ENCODE results near the gene HABP2.
A peak's percentile ranks its signal among the peaks of the same experiment; 100 is the strongest.

HABP2 gene

DNA sequence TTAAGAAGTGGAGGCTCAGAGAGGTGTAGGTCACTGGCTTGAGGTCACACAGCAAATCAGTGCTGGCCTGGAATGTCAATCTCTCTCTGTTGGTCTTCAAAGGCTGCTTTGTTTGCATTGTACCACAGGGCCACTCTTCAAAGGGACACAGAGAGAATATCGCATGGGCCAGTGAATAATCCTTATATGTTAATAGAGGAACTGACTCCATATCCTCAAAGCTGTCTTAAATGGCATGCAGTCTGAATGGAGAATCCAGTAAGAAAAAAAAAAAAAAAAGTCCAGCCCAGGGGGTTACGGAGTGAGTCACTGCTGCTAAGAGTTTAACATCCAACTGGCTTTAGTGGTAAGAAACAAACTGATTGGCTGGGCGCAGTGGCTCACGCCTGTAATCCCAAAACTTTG is 56.9 kb downstream of the HABP2 start:
- DNase-seq: peak; percentile 9

DNA sequence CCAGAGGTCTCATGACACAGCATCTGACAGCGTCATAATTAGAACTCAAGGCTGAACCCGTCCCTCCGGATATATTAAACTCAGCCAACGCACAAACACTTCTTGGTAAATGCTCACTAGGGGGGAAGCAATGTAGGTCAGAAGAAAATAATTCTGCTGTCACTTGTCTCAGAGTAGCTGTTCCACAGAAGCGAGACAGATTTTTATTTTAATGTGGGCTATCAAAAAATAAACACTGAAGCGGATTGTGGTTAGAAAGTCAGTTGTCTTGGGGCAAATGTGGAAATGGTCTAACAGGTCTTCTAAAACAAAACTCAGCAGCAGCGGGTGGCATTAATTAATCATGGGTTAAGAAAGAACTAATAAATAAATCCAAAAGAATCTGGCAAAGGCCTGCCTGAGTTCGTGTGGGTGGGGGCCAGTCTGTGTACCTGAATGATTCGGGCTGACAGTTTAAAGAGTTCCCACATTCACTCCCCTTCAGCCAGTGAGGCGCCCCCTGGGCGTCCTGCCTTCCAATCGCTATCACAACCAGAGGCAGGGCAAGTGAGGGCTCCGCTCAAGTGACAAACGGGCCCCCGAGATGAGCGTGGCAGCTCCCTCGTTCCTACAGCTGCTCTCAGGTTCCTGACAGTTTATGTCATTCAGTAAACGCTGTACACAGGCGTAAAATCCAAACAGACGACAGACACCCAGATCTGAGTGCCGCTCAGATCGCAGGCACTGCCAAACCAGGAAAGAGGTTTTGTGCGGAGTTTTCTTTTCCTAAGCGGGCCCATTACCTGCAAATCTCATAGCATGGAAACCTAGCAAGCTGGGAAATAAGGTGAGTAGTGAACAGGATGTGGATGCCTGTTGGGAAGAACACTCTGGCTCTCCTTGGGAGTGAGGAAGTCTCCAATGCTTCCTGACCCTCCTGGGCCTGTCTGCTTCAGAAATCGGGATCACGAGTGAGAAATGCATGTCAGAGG is 58.1 kb downstream of the HABP2 start:
- no peak for DNase-seq

DNA sequence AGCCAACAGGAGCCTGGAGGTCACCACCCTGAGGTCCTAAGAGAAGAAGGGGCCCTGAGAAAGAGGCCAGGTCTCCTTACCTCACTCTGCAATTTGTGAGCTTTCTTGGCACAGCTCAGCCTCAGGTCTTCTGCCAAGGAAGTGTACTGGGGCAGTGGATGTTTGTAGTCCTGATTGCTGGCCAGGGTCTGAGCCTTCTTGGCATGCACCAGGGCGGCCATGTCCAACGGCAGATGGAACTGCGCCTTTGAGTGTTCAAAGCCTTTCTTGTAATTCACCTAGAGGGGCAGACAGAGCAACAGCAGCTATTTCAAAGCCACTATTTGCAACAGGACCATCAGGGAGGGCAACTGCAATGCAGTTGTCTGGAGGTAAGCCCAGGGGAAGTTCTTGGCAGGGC is 59.3 kb downstream of the HABP2 start:
- DNase-seq: no peak

- DNase-seq: no peak
Measured at GRCh38 chr10:113613427-113613826, 60.6 kb downstream of the HABP2 start.

DNA sequence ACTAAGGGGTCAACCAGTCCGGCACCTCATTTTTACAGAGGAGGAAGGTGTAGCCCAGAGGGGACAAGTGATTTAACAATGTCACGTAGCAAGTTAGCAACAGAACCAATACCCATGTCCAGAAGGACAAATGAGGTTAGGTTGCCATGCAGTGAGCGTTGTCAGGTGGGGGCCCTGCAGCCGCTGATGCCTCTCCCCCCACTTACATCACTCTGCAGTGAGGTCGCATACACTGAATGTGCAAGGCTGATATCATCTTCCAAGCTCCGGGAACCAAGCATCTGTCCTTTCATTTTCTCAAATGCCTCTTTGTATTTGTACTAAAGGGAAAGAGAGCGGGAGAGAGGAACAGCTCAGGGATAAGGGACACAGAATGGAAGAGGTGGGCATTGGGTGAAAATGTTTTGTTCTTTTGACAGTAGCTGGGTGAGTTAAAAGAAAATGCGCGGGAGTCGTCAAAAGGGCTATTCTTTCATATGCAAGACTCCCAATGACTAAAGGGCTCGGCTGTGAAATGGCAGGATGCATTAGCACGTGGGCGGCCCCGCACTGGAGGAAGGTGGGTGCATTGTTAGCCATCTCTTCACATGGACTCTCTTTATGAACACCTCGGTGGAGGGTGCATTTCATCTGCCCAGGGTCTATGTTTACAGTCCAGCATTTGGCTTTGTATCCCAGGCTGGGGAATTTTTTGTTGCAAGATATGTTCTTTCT is 61.3 kb downstream of the HABP2 start:
- no peak for DNase-seq

DNA sequence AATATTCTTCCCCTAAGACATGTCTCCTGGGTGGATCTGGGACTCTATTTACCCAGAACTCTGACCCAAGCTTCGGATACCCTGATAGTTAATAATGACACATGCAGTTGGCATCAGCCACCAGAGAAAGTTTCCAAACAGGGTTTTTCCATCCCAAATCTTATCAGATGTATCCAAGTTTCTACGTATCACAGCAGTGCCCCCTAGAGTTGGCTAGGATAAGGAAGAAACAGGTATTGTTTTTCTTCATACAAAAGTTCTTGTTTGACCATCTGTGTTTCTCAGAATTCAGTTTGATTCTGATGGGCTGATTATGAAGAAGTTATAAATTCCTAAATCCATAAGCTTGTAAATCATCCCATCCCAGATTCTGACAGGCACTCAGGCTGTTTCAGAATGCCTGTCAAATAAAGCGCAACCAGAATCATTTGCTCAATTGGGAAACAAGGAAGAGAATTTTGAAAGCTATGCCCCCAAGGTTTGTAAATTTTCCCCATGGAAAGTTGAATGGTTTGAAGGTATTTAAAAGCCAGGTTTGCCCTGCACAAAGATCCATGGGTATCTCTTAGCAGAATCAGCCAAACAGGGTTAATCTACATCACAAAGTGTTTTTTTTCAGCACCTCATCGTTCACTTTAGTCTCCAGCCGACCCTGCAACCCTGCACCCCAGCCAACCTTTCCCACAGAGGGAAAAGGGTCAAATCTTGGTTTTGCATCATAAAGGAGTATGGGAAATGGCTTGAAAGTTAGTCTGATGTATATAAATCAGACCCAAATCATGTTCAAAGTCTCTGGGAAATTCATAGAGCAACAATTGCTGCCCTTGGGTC is 63.6 kb downstream of the HABP2 start:
- peak; percentile 2 for DNase-seq

DNA sequence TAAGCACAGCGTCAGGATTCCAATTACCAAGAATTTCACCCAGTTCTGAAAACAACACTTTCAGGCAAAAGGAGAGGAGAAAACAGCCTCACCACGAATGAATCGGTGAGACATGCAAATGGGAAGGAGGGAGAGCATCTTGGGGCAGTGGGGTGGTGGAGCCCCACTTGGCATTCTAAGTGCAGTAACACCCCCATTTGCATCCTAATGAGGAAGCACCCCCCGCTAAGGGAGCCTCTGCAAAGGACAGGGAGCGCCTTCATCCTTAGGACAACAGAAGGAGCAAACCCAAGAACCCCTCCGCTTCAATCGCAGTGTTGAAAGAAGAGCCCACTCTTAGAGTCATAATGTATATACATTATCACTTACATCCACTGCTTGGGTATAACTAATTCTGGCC is 64.2 kb downstream of the HABP2 start:
- DNase-seq: no peak

DNA sequence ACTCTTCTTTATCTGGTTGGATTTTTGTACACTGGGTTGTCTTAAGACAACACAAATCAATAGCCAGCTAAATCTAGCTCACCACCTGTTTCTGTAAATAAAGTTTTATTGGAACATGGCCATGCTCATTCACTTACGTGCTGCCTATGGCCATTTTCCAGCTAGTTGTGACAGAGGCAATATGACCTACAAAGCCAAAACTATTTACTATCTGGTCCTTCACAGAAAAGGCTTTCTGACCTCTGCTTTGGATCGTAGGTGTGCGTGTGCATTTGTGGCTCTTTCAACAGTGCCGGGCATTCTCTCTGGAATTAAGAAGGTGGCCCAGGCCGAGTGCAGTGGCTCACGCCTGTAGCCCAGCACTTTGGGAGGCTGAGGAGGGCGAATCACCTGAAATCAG is 65.5 kb downstream of the HABP2 start:
- no peak for DNase-seq

GRCh38 chr10:113619401-113619800 is 66.5 kb downstream of the HABP2 start:
- DNase-seq: no peak

- DNase-seq: no peak
Measured at GRCh38 chr10:113620511-113620910, 67.7 kb downstream of the HABP2 start.

DNA sequence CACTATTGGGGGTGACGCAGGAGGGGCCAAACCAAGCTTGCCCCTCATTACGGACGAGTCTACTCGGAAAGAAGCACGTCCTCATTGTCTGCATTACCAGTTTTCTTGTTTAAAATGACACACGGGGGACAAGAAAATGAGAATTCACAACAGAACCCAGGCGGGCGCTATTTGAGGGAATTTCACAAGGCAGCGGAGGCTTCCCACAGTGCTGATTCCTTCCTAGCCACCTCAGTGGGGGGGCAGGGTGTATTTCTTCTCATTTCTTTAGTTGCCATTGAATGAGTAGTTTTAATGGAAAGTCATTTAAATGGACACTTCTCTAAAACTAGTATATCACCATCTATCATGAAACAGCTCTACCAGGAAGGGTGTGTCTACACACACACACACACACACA is 68.1 kb downstream of the HABP2 start:
- DNase-seq: no peak

DNA sequence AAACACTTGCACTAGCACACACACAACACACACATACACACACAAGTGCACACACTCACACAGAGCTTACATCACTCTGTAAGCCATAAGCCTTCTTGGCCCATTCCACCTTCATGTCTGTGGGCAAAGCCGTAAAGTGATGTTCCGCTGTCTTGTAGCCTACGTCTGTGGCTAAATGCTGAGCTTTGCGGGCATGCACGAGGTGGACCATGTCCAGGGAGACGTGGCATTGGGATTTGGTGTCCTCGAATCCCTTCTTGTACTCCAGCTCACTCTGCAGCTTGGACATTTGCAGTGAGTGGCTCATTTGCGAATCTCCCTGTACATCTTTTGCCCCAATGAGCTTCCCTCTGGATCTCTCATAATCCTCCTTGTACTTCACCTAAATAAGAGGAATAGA is 68.9 kb downstream of the HABP2 start:
- no peak for DNase-seq

DNA sequence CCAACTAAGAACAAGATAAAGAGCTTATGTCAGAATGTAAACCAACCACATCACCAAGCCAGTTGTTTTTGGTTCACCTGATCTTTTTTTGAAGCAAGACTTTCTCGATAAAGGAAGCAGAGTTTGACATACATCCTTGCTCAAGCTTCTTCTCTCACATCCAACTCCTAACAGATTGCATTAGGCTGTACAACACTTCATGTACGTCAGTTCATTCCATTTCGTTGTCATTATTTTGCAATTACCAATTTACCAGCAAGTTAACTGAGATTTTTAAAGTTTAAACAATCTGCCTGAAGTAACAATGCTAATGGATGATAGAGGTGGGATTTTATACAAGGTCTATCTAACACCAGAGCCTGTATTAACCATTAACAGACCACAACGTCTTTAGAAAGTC is 70.0 kb downstream of the HABP2 start:
- no peak for DNase-seq

DNA sequence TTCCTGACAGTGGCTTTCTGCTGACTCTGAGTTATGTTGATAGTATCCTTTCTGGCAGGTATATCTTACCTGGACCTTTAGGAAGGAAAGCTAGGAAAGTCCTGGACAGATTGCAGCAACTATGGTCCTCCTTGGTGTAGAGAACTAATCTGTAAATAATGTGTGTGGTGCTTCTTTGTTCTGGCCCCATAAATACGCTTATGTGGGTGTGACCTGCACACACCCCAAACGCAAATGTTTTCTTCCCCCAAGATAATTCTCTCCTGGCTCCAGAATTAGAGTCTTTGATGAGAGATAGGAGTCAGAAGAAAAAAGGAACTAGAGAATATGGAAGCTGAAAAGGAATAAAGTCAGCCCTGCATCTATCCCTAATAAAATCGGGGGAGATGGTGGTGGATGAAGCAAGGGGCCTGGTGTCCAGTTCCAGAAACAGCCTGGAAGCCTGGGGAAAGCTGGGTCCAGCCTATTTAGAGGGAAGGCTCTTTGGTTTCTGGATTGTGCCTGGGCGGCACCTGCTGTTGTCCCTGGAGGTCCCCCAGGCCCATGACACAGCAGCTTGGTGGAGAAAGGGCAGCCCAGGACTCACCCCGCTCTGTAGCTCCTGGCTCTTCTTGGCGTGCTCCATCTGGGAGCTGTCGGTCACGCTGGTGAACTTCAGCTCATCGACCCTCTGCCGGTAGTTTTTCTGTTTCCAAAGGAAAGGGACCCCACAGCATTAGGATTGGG is 72.8 kb downstream of the HABP2 start:
- no peak for DNase-seq

DNA sequence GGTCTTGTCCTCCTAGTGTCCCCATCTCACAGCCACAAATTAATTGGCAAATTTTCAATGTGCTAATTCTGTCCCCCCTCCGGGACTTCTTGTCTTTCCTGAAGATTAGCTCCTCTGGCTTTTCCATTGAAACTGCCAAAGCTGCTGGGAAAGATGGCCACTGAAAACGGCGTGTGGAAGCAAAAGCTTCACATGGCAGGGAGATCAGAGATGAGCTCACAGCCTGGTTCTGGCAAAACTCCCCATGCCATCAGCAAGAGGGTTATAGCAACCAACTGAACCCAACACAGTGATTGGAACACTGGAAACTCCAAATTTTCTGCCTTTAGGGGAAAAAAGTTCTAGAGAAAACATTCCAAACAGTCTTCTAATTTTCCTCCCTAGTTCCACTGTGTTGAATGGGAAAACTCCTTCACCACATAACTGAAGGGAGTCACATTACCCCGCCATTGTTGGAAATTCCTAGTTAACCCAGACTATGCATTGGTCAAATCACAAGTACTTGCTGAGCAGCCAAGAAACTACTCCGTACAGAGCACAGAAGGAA is 74.0 kb downstream of the HABP2 start:
- no peak for DNase-seq

- DNase-seq: no peak
Measured at GRCh38 chr10:113627836-113628235, 75.0 kb downstream of the HABP2 start.

GRCh38 chr10:113628607-113629153 is 75.8 kb downstream of the HABP2 start:
- DNase-seq: no peak

GRCh38 chr10:113630929-113631533 is 78.2 kb downstream of the HABP2 start:
- no peak for DNase-seq

DNA sequence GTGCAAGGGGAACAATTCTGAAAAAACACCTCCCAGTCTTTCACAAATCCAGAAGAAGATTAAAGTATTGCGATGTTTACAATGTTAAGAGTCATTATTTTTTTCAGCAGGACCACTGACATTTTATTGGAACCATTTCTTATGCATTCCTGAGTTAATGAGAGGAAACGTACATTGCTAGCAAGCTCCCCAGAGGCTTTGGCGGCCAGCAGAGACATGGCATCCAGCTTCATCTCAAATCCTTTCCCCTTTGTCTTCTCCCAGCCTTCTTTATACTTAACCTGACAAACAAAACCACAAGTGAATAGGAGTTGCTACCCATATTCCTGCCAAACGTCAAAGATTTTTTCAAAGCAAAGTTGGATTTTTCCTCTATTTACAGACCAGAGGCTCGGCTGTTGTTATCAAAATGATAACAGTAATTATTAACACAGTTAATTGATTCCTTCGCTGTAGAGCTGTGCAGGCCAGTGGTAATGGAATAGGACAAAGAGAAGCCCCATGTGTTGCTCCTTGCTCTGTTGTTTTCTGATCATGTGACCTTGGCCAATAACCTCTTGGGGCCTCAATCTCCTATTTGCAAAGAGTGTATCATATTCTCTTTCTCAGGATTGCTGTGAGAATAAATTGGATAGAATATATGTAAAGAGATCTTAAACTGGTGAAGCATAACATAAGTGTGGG is 79.0 kb downstream of the HABP2 start:
- DNase-seq: no peak

Measured in fibroblast of skin of abdomen (primary cell).